A549 (cell line): Measurements from ENCODE around the gene ZSCAN5A.
"Not testable (repeated sequence)": the region's sequence is repeated elsewhere in the genome, so short reads cannot be mapped to it uniquely, and the experiment has no call there.

Source experiments
- HDAC2 ChIP-seq: fragments of 200-600 bp; sonication (generic); IDR thresholded peaks from 2 replicates; pipeline ENCODE4 v1.6.1; 2016
- HOXB5 ChIP-seq: fragments of 250-450 bp; sonication (Bioruptor Pico); IDR thresholded peaks from 2 replicates; pipeline ENCODE4 v1.5.0; 2020; ENCODE audit warnings: mild to moderate bottlenecking, moderate library complexity
- MAFK ChIP-seq: fragments of 450-650 bp; IDR thresholded peaks from 2 replicates; pipeline ENCODE4 v1.6.1; 2014; ENCODE audit not compliant: partially characterized antibody
- MYC ChIP-seq: IDR thresholded peaks from 2 replicates; pipeline ENCODE4 v1.6.1; 2012; ENCODE audit warnings: mild to moderate bottlenecking, inconsistent platforms, low read length, improper control_type of control experiment, borderline replicate concordance
- POLR2A ChIP-seq: IDR thresholded peaks from 2 replicates; pipeline ENCODE4 v1.6.1; 2012; ENCODE audit warnings: mild to moderate bottlenecking, low read length
- RNF2 ChIP-seq: fragments of 200-600 bp; sonication (generic); IDR thresholded peaks from 2 replicates; pipeline ENCODE4 v1.6.1; 2016; ENCODE audit warnings: low read depth, mild to moderate bottlenecking, antibody characterized with exemption, moderate library complexity, borderline replicate concordance
- ZFP36 ChIP-seq: fragments of 450-650 bp; IDR thresholded peaks from 2 replicates; pipeline ENCODE4 v1.6.1; 2014; ENCODE audit warnings: borderline replicate concordance; ENCODE audit not compliant: partially characterized antibody
- TF ChIP-seq, protein P1 (sequence below): fragments of >200 bp; sonication (Bioruptor Twin); formaldehyde crosslinking; IDR thresholded peaks from 3 replicates; pipeline ENCODE4 v1.5.1; 2016
- TF ChIP-seq, protein P2 (sequence below): IDR thresholded peaks from 2 replicates; pipeline ENCODE4 v1.6.1; 2012
- TF ChIP-seq, protein P3 (sequence below): fragments of 150-350 bp; IDR thresholded peaks from 2 replicates; pipeline ENCODE4 v1.6.1; 2014; ENCODE audit warnings: low read depth, mild to moderate bottlenecking, low read length

DNA sequence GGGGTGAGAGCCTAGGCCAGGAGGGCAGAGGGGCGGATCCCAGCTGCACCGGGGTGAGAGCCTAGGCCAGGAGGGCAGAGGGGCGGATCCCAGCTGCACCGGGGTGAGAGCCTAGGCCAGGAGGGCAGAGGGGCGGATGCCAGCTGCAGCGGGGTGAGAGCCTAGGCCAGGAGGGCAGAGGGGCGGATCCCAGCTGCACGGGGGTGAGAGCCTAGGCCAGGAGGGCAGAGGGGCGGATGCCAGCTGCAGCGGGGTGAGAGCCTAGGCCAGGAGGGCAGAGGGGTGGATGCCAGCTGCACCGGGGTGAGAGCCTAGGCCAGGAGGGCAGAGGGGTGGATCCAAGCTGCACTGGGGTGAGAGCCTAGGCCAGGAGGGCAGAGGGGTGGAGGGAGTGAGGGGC lies 138.3 kb downstream of the ZSCAN5A start:
- TF ChIP-seq POLR2A; HOXB5 (CRISPR knock-in tag); MAFK; RNF2; MYC; HDAC2; ZFP36: not testable (repeated sequence)
- TF ChIP-seq, protein P1, sequence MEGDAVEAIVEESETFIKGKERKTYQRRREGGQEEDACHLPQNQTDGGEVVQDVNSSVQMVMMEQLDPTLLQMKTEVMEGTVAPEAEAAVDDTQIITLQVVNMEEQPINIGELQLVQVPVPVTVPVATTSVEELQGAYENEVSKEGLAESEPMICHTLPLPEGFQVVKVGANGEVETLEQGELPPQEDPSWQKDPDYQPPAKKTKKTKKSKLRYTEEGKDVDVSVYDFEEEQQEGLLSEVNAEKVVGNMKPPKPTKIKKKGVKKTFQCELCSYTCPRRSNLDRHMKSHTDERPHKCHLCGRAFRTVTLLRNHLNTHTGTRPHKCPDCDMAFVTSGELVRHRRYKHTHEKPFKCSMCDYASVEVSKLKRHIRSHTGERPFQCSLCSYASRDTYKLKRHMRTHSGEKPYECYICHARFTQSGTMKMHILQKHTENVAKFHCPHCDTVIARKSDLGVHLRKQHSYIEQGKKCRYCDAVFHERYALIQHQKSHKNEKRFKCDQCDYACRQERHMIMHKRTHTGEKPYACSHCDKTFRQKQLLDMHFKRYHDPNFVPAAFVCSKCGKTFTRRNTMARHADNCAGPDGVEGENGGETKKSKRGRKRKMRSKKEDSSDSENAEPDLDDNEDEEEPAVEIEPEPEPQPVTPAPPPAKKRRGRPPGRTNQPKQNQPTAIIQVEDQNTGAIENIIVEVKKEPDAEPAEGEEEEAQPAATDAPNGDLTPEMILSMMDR: not testable (repeated sequence)
- TF ChIP-seq, protein P2, sequence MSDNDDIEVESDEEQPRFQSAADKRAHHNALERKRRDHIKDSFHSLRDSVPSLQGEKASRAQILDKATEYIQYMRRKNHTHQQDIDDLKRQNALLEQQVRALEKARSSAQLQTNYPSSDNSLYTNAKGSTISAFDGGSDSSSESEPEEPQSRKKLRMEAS: not testable (repeated sequence)
- TF ChIP-seq, protein P3, sequence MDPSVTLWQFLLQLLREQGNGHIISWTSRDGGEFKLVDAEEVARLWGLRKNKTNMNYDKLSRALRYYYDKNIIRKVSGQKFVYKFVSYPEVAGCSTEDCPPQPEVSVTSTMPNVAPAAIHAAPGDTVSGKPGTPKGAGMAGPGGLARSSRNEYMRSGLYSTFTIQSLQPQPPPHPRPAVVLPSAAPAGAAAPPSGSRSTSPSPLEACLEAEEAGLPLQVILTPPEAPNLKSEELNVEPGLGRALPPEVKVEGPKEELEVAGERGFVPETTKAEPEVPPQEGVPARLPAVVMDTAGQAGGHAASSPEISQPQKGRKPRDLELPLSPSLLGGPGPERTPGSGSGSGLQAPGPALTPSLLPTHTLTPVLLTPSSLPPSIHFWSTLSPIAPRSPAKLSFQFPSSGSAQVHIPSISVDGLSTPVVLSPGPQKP: not testable (repeated sequence)
